DND-41 (cell line): Measurements from ENCODE around the gene CXCL8.

Experiments
- ATAC-seq: fragments of 200-7000 bp; cut with Tn5 transposase; 3 replicates; pipeline ENCODE4 v1.9.1; 2021; ENCODE audit warnings: low read depth; ENCODE audit not compliant: insufficient read depth
- DNase-seq: peaks from one replicate; pipeline ENCODE4 v3.0.0-alpha.2; 2020
- H2AFZ ChIP-seq: 2 replicates; pipeline ENCODE4 v1.6.0; 2012; ENCODE audit warnings: low read depth, low read length
- H3K27ac ChIP-seq: 2 replicates; pipeline ENCODE4 v1.5.1; 2012; ENCODE audit warnings: low read length, inconsistent platforms
- H3K27me3 ChIP-seq: fragments of 200-600 bp; sonication (generic); 2 replicates; pipeline ENCODE4 v1.6.0; 2012; ENCODE audit warnings: low read length, mild to moderate bottlenecking, inconsistent platforms; ENCODE audit not compliant: insufficient read depth, poor library complexity
- H3K36me3 ChIP-seq: 2 replicates; pipeline ENCODE4 v1.5.1; 2012; ENCODE audit warnings: low read length, inconsistent platforms; ENCODE audit not compliant: insufficient read depth
- H3K4me1 ChIP-seq: 2 replicates; pipeline ENCODE4 v1.5.1; 2012; ENCODE audit warnings: mild to moderate bottlenecking, low read length; ENCODE audit not compliant: insufficient read depth
- H3K4me2 ChIP-seq: 2 replicates; pipeline ENCODE4 v1.6.0; 2012; ENCODE audit warnings: mild to moderate bottlenecking, moderate library complexity, low read length, inconsistent platforms; ENCODE audit not compliant: insufficient read depth
- H3K4me3 ChIP-seq, 2 experiments: fragments of 200-600 bp in 1 of 2; shearing (Covaris generic) in 1 of 2; 2 replicates each; pipeline ENCODE4 v1.5.1; 2012 to 2016; ENCODE audit warnings: inconsistent platforms in 2 of 2, low read length in 2 of 2, mild to moderate bottlenecking in 2 of 2, low read depth in 1 of 2, moderate library complexity in 1 of 2
- H3K79me2 ChIP-seq: 2 replicates; pipeline ENCODE4 v1.6.0; 2012; ENCODE audit warnings: low read length, inconsistent platforms; ENCODE audit not compliant: insufficient read depth
- H3K9ac ChIP-seq: 2 replicates; pipeline ENCODE4 v1.6.0; 2012; ENCODE audit warnings: low read depth, mild to moderate bottlenecking, inconsistent platforms, low read length, moderate library complexity
- H3K9me3 ChIP-seq: 2 replicates; pipeline ENCODE4 v1.5.1; 2012; ENCODE audit warnings: low read length, moderate library complexity, mild to moderate bottlenecking, inconsistent platforms; ENCODE audit not compliant: insufficient read depth, severe bottlenecking
- H4K20me1 ChIP-seq: 2 replicates; pipeline ENCODE4 v1.6.0; 2012; ENCODE audit warnings: low read length; ENCODE audit not compliant: insufficient read depth
- CTCF ChIP-seq: IDR thresholded peaks from 2 replicates; pipeline ENCODE4 v1.5.1; 2012; ENCODE audit warnings: borderline replicate concordance, low read length, moderate library complexity, mild to moderate bottlenecking; ENCODE audit not compliant: poor library complexity, severe bottlenecking; ENCODE audit errors: extremely low read depth
- EZH2 ChIP-seq: IDR thresholded peaks from 3 replicates; pipeline ENCODE4 v1.6.1; 2012; ENCODE audit warnings: borderline replicate concordance, low read depth, mild to moderate bottlenecking, moderate library complexity, low read length, inconsistent platforms; ENCODE audit not compliant: severe bottlenecking

CXCL8 gene

GRCh38 chr4:73763877-73764276 lies 23.5 kb downstream of the CXCL8 start:
- Histone ChIP-seq H3K79me2 (no peaks in the 10 kb centered on the region), H3K4me2 (no peak overlapping the region), H3K27ac (no peak overlapping the region), H3K4me1 (no peaks in the 10 kb centered on the region), H3K4me3 (no peak overlapping the region), H3K36me3 (no peaks in the 10 kb centered on the region), H2AFZ (no peak overlapping the region), H3K9me3 (no peaks in the 10 kb centered on the region), H3K9ac (no peak overlapping the region), H3K27me3 (no peaks in the 10 kb centered on the region), H4K20me1 (no peaks in the 10 kb centered on the region)
- TF ChIP-seq EZH2, result no peak
- TF ChIP-seq CTCF, result no peak
- no peak for DNase-seq
- no peak for ATAC-seq

GRCh38 chr4:73764513-73764912 lies 24.1 kb downstream of the CXCL8 start:
- H3K4me3 ChIP-seq, result no peak overlapping the region
- TF ChIP-seq EZH2 (no peak), CTCF (no peak)
- no peaks in the 10 kb centered on the region for H3K4me1 ChIP-seq
- no peaks in the 10 kb centered on the region for H3K27me3 ChIP-seq
- DNase-seq (no peak), ATAC-seq (no peak)
- no peaks in the 10 kb centered on the region for H3K9me3 ChIP-seq
- no peak overlapping the region for H3K27ac ChIP-seq
- H4K20me1 ChIP-seq, result no peaks in the 10 kb centered on the region
- H3K4me2 ChIP-seq, result no peak overlapping the region
- no peak overlapping the region for H2AFZ ChIP-seq
- no peaks in the 10 kb centered on the region for H3K79me2 ChIP-seq
- H3K36me3 ChIP-seq, result no peaks in the 10 kb centered on the region
- no peak overlapping the region for H3K9ac ChIP-seq

- DNase-seq (no peak), ATAC-seq (no peak)
- no peaks in the 10 kb centered on the region for H3K79me2 ChIP-seq
- H2AFZ ChIP-seq, result no peak overlapping the region
- no peaks in the 10 kb centered on the region for H3K9me3 ChIP-seq
- no peak for TF ChIP-seq EZH2
- TF ChIP-seq CTCF, result no peak
- H3K4me3 ChIP-seq, result no peak overlapping the region
- no peak overlapping the region for H3K9ac ChIP-seq
- H3K36me3 ChIP-seq, result no peaks in the 10 kb centered on the region
- no peaks in the 10 kb centered on the region for H3K27me3 ChIP-seq
- H3K4me1 ChIP-seq, result no peaks in the 10 kb centered on the region
- H3K4me2 ChIP-seq, result no peak overlapping the region
- H4K20me1 ChIP-seq, result no peaks in the 10 kb centered on the region
- no peak overlapping the region for H3K27ac ChIP-seq
Observed at GRCh38 chr4:73765296-73765695, 24.9 kb downstream of the CXCL8 start.

- ATAC-seq (no peak), DNase-seq (no peak)
- Histone ChIP-seq H2AFZ (no peak overlapping the region), H3K36me3 (no peaks in the 10 kb centered on the region), H3K27me3 (no peaks in the 10 kb centered on the region), H3K4me1 (no peaks in the 10 kb centered on the region), H3K4me3 (no peak overlapping the region), H3K9ac (no peak overlapping the region), H3K79me2 (no peaks in the 10 kb centered on the region), H3K27ac (no peak overlapping the region), H4K20me1 (no peaks in the 10 kb centered on the region), H3K4me2 (no peak overlapping the region), H3K9me3 (no peaks in the 10 kb centered on the region)
- TF ChIP-seq EZH2 (no peak), CTCF (no peak)
Observed at GRCh38 chr4:73770917-73771316, 30.5 kb downstream of the CXCL8 start.
